Stomach (tissue), 4 donors: Measurements from ENCODE around the gene ZNF83.

Source experiments
- EP300 ChIP-seq: sonication (generic); formaldehyde crosslinking; IDR thresholded peaks from one replicate; pipeline ENCODE4 v1.6.1; 2017; ENCODE audit warnings: antibody characterized with exemption
- POLR2A ChIP-seq, 4 donors: fragments of 450-650 bp; IDR thresholded peaks; one replicate each; pipeline ENCODE4 v1.6.1; 2016; ENCODE audit warnings: antibody characterized with exemption in 4 of 4, control low read depth in 2 of 4, mild to moderate bottlenecking in 1 of 4, moderate library complexity in 1 of 4
- POLR2AphosphoS5 ChIP-seq, 3 donors: sonication (generic); formaldehyde crosslinking; IDR thresholded peaks; one replicate each; pipeline ENCODE4 v1.6.1; 2016; ENCODE audit warnings: antibody characterized with exemption in 3 of 3
- TF ChIP-seq, protein P1 (sequence below), 7 experiments: fragments of 450-650 bp in 4 of 7; fragments of 200-600 bp in 3 of 7; sonication (generic) in 3 of 7; IDR thresholded peaks; one replicate each; pipeline ENCODE4 v1.5.1; 2016 to 2019; ENCODE audit warnings: antibody characterized with exemption in 7 of 7, control low read depth in 2 of 7, mild to moderate bottlenecking in 1 of 7

DNA sequence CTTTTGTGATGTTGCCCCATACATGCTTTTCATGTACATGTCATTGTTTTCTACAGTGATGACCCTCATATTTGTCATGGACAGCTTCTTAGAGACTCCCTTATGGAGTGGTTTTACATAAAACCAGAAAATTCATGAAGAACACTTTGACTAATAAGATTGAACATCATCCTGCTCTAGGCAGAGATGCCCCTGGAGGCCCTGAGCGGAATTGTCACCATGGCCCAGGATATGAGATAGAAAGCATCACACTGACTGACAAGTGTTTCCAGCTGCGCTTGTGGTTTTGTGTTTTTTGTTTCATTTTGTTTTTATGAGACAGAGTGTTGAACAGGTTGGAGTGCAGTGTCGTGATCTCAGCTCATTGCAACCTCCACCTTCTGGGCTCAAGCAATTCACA, 45.9 kb downstream of the ZNF83 start:
- TF ChIP-seq, protein P1, sequence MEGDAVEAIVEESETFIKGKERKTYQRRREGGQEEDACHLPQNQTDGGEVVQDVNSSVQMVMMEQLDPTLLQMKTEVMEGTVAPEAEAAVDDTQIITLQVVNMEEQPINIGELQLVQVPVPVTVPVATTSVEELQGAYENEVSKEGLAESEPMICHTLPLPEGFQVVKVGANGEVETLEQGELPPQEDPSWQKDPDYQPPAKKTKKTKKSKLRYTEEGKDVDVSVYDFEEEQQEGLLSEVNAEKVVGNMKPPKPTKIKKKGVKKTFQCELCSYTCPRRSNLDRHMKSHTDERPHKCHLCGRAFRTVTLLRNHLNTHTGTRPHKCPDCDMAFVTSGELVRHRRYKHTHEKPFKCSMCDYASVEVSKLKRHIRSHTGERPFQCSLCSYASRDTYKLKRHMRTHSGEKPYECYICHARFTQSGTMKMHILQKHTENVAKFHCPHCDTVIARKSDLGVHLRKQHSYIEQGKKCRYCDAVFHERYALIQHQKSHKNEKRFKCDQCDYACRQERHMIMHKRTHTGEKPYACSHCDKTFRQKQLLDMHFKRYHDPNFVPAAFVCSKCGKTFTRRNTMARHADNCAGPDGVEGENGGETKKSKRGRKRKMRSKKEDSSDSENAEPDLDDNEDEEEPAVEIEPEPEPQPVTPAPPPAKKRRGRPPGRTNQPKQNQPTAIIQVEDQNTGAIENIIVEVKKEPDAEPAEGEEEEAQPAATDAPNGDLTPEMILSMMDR (IDR thresholded peaks at IDR 0.05) = no peak
- TF ChIP-seq POLR2A (IDR thresholded peaks at IDR 0.05) (no peak), POLR2AphosphoS5 (IDR thresholded peaks at IDR 0.05) (no peak), EP300 (no peak)
